Thyroid gland (tissue), 4 donors: ENCODE measurements around the gene EYS.

ENCODE experiments used
- POLR2A ChIP-seq, 2 donors: fragments of 450-650 bp; IDR thresholded peaks; one replicate each; pipeline ENCODE4 v1.6.1; 2017; ENCODE audit warnings: antibody characterized with exemption in 2 of 2, mild to moderate bottlenecking in 2 of 2, moderate library complexity in 1 of 2
- TF ChIP-seq, protein P1 (sequence below), 6 experiments: fragments of 200-600 bp in 3 of 6; fragments of 450-650 bp in 3 of 6; sonication (generic) in 3 of 6; IDR thresholded peaks; one replicate each; pipeline ENCODE4 v1.5.1; 2016 to 2019; ENCODE audit warnings: antibody characterized with exemption in 6 of 6, mild to moderate bottlenecking in 2 of 6, inconsistent platforms in 1 of 6, moderate library complexity in 1 of 6

- TF ChIP-seq POLR2A (IDR thresholded peaks at IDR 0.05) = no peak
- TF ChIP-seq, protein P1, sequence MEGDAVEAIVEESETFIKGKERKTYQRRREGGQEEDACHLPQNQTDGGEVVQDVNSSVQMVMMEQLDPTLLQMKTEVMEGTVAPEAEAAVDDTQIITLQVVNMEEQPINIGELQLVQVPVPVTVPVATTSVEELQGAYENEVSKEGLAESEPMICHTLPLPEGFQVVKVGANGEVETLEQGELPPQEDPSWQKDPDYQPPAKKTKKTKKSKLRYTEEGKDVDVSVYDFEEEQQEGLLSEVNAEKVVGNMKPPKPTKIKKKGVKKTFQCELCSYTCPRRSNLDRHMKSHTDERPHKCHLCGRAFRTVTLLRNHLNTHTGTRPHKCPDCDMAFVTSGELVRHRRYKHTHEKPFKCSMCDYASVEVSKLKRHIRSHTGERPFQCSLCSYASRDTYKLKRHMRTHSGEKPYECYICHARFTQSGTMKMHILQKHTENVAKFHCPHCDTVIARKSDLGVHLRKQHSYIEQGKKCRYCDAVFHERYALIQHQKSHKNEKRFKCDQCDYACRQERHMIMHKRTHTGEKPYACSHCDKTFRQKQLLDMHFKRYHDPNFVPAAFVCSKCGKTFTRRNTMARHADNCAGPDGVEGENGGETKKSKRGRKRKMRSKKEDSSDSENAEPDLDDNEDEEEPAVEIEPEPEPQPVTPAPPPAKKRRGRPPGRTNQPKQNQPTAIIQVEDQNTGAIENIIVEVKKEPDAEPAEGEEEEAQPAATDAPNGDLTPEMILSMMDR (IDR thresholded peaks at IDR 0.05) = no peak
Measured at GRCh38 chr6:65075705-65076230, 631.3 kb downstream of the EYS start.
